Gastroesophageal sphincter (tissue), 4 donors: ENCODE results near the gene ZSWIM6. TPM values are rescaled to one million over a fixed set of nuclear protein-coding genes. Genes with fewer than 3 reads are reported as not detected.

ENCODE experiments used
- ATAC-seq: fragments of 150-250 bp; one replicate; pipeline ENCODE4 v1.9.1; 2016; ENCODE audit warnings: mild to moderate bottlenecking, moderate library complexity
- H3K27ac ChIP-seq, 4 donors: fragments of 200-600 bp; sonication (generic) in 3 of 4; 1 replicate in 3 of 4; 2 replicates in 1 of 4; pipeline ENCODE4 v1.5.1; 2016 to 2019
- H3K27me3 ChIP-seq: fragments of 200-600 bp; sonication (generic); one replicate; pipeline ENCODE4 v1.5.1; 2019
- H3K36me3 ChIP-seq, 2 donors: fragments of 200-600 bp; sonication (generic); one replicate each; pipeline ENCODE4 v1.5.1; 2019; ENCODE audit warnings: control low read depth in 1 of 2
- H3K4me1 ChIP-seq, 3 donors: fragments of 200-600 bp; sonication (generic); 1 replicate in 2 of 3; 2 replicates in 1 of 3; pipeline ENCODE4 v1.5.1; 2016 to 2019; ENCODE audit warnings: control low read depth in 2 of 3
- H3K4me3 ChIP-seq, 2 donors: fragments of 200-600 bp; sonication (generic); one replicate each; pipeline ENCODE4 v1.5.1; 2019; ENCODE audit warnings: mild to moderate bottlenecking in 1 of 2, moderate library complexity in 1 of 2
- H3K9me3 ChIP-seq, 3 donors: fragments of 200-600 bp; sonication (generic); one replicate each; pipeline ENCODE4 v1.5.1; 2017 to 2019; ENCODE audit warnings: control low read depth in 2 of 3
- EP300 ChIP-seq: sonication (generic); formaldehyde crosslinking; IDR thresholded peaks from one replicate; pipeline ENCODE4 v1.6.1; 2017; ENCODE audit warnings: antibody characterized with exemption, mild to moderate bottlenecking
- POLR2A ChIP-seq, 2 donors: fragments of 450-650 bp; IDR thresholded peaks; one replicate each; pipeline ENCODE4 v1.6.1; 2017; ENCODE audit warnings: antibody characterized with exemption in 2 of 2, mild to moderate bottlenecking in 2 of 2, moderate library complexity in 1 of 2
- POLR2AphosphoS5 ChIP-seq: sonication (generic); formaldehyde crosslinking; IDR thresholded peaks from one replicate; pipeline ENCODE4 v1.6.1; 2017; ENCODE audit warnings: antibody characterized with exemption
- WGBS, 2 donors: methylation state at CpG; one replicate each; pipeline ENCODE4 v1.1.5; 2018; ENCODE audit warnings: low coverage in 1 of 2; 5-methylcytosine and 5-hydroxymethylcytosine counted together
- total RNA-seq, 4 donors: library from RNA; depleted of rRNA; stranded (reverse); fragments of >200 nt; gene quantifications; one replicate each; pipeline ENCODE4 v1.1.0, GENCODE V29; 2016
- TF ChIP-seq, protein P1 (sequence below), 4 experiments: fragments of 200-600 bp in 2 of 4; fragments of 450-650 bp in 2 of 4; sonication (generic) in 1 of 4; IDR thresholded peaks; one replicate each; pipeline ENCODE4 v1.5.1; 2017 to 2019; ENCODE audit warnings: antibody characterized with exemption in 4 of 4, mild to moderate bottlenecking in 2 of 4, moderate library complexity in 2 of 4

Gene ZSWIM6
- total RNA-seq, 4 donors from 2014 or later = 8.9 to 20.9 (median 12.3) TPM

DNA sequence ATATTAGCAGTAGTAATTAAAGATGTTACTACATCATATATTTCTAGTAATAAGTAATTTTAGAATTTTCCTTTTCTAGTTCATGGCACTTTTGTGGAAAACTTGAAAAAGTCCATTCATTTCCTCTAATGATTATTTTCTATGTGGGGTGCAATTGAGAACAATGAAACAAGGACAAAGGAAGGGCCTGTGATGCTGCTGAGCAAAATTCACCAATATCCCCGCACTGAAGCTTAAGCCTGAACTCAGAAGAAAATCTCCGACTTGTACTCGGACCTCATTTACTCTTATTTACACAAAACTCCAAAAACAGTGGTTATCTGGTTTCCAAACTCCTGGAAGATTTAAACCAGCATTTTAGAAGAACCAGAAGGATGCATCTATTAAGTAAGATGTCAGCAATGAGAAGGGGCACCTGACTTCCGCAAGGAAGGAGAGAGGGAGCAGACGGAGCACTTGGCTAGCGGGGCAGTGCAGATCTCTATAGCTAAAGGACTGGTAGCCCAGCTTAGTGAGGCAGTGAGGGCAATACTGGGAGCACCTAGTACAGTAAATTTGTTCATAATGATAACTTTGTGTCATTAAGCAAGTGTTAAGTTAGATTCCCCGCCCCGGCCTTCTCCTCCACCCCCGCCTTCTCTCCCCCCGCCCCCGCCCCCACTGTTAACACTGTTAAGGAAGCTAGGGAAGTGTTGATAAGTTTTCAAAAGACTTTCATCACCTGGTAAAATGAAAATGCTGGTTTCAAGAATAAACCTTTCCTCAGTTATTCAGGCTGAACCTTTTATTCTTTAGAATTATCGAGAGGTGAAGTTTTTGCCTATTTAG lies 123.3 kb downstream of the ZSWIM6 start:
- peaks cover 6 to 35% (median 6%) of the 10 kb centered on the region in 3 donors for H3K4me1 ChIP-seq

DNA sequence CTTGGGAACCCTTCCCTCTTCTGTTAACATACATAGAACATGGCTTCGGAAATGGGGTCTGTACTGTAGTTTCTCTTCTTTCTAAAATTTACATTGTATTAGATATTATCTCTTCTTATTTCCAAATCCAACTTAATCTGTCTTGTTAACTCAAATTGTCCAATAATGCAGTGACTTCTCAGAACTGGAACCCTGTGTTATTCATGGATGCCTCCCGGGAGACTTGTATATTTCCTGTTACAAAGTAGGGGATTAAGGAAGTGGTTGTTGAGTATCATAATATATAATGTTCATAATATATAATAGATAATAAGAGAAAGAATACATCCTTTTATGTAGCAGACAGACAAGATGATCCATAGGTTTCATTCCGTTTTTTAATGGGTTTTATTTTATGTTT lies 128.4 kb downstream of the ZSWIM6 start:
- no peak for TF ChIP-seq POLR2AphosphoS5
- no peak for TF ChIP-seq POLR2A (IDR thresholded peaks at IDR 0.05)
- no peak for TF ChIP-seq EP300
- TF ChIP-seq, protein P1, sequence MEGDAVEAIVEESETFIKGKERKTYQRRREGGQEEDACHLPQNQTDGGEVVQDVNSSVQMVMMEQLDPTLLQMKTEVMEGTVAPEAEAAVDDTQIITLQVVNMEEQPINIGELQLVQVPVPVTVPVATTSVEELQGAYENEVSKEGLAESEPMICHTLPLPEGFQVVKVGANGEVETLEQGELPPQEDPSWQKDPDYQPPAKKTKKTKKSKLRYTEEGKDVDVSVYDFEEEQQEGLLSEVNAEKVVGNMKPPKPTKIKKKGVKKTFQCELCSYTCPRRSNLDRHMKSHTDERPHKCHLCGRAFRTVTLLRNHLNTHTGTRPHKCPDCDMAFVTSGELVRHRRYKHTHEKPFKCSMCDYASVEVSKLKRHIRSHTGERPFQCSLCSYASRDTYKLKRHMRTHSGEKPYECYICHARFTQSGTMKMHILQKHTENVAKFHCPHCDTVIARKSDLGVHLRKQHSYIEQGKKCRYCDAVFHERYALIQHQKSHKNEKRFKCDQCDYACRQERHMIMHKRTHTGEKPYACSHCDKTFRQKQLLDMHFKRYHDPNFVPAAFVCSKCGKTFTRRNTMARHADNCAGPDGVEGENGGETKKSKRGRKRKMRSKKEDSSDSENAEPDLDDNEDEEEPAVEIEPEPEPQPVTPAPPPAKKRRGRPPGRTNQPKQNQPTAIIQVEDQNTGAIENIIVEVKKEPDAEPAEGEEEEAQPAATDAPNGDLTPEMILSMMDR (IDR thresholded peaks at IDR 0.05) = no peak
- Histone ChIP-seq H3K27me3 (no peaks in the 10 kb centered on the region), H3K36me3 (no peaks in the 10 kb centered on the region), H3K4me3 (no peak overlapping the region), H3K9me3 (no peaks in the 10 kb centered on the region), H3K4me1 (peaks cover 2 to 57% (median 6%) of the 10 kb centered on the region in 3 donors), H3K27ac (no peak overlapping the region)
- ATAC-seq = no peak
- WGBS, 2 donors = 82 to 90% methylated on average over 3 of the region's 3 CpGs

More for the DNA sequence above, 123.3 kb downstream of the ZSWIM6 start:
- H3K27me3 ChIP-seq = no peaks in the 10 kb centered on the region
- H3K4me3 ChIP-seq = no peak overlapping the region
- TF ChIP-seq EP300 = no peak
- TF ChIP-seq, protein P1 (IDR thresholded peaks at IDR 0.05) = no peak
- no peak for TF ChIP-seq POLR2AphosphoS5
- TF ChIP-seq POLR2A (IDR thresholded peaks at IDR 0.05) = no peak
- H3K27ac ChIP-seq = no peak overlapping the region
- 79 to 82% methylated on average over 6 to 7 of the region's 12 CpGs for WGBS, 2 donors
- no peaks in the 10 kb centered on the region for H3K9me3 ChIP-seq
- no peak for ATAC-seq
- H3K36me3 ChIP-seq = no peaks in the 10 kb centered on the region

DNA sequence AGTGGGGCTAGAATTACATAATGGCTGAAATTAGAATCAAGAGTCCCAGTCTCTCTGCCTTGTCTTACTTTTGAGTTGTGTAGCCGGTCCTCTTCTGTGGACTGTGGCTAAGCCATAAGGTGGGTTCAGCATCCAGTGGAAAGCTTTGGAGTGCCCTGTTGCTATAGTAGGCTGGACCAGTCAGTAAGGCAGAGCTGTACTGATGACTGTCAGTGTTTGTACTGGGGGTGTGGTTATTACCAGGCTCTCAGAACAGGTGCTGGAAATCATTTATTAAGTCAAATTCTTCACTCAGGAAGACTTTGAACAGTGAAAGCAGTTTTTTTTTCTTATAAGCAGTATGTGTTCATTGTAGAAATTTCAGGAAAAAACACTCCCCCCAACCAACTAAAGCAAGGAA lies 129.4 kb downstream of the ZSWIM6 start:
- TF ChIP-seq, protein P1 (IDR thresholded peaks at IDR 0.05) = no peak
- TF ChIP-seq POLR2AphosphoS5 (no peak), POLR2A (IDR thresholded peaks at IDR 0.05) (no peak), EP300 (no peak)
- Histone ChIP-seq H3K36me3 (no peaks in the 10 kb centered on the region), H3K4me3 (no peak overlapping the region), H3K4me1 (peaks cover 2 to 59% (median 6%) of the 10 kb centered on the region in 3 donors), H3K9me3 (no peaks in the 10 kb centered on the region), H3K27me3 (no peaks in the 10 kb centered on the region), H3K27ac (no peak overlapping the region)
- 83% methylated on average over 1 of the region's 1 CpG; no CpG with 5 or more reads in 1 of the 2 donors for WGBS, 2 donors
- ATAC-seq = no peak

DNA sequence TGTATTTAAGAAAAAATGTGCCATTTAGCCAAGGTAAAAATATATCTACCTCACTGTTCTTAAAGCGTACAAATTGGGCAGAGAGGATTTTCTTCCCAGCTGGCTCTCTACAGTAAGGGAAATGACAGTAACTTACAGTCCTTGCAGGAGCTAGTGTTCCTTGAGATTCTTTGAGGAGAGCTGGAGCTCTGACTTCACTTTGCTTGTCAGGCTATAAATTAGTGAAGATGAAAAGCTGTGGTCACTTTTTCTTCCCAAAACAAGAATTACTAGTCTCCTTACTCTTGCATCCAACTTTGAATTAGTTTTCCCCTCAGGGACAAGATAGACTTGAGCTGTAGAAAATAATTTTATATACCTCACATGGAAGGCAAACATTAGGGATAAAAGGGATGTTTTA lies 129.9 kb downstream of the ZSWIM6 start:
- no peak for TF ChIP-seq POLR2AphosphoS5
- TF ChIP-seq POLR2A (IDR thresholded peaks at IDR 0.05) = no peak
- TF ChIP-seq, protein P1 (IDR thresholded peaks at IDR 0.05) = no peak
- TF ChIP-seq EP300 = no peak
- no peak for ATAC-seq
- Histone ChIP-seq H3K9me3 (no peaks in the 10 kb centered on the region), H3K27ac (no peak overlapping the region), H3K36me3 (no peaks in the 10 kb centered on the region), H3K27me3 (no peaks in the 10 kb centered on the region), H3K4me3 (no peak overlapping the region), H3K4me1 (peaks cover 2 to 63% (median 6%) of the 10 kb centered on the region in 3 donors)
- WGBS, 2 donors = 45 to 80% methylated on average over 1 of the region's 1 CpG

DNA sequence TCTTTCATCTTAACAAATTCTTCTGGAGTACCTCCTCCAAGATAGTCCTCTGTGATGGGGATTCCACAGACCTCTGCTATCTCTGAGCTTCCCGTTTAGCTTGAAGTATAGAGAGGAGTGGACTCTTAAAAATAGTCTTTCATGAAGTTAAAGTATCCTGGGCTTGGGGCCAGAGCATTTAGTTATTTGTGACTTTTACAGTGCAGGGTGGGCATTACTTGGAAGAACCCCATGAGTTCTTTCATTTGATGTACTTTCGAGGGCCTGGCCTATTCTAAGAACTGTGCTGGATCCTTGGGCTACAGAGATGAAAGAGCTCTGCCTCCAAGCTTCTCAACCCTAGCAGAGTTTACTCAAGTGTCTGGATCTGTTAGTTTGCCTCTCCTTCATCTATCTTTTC lies 131.5 kb downstream of the ZSWIM6 start:
- WGBS, 2 donors = 50 to 58% methylated on average over 2 of the region's 2 CpGs
- no peak overlapping the region for H3K4me3 ChIP-seq
- no peaks in the 10 kb centered on the region for H3K36me3 ChIP-seq
- no peak overlapping the region for H3K27ac ChIP-seq
- no peak for ATAC-seq
- H3K9me3 ChIP-seq = no peaks in the 10 kb centered on the region
- H3K27me3 ChIP-seq = no peaks in the 10 kb centered on the region
- peaks cover 2 to 79% (median 12%) of the 10 kb centered on the region in 3 donors for H3K4me1 ChIP-seq
- TF ChIP-seq POLR2AphosphoS5 (no peak), POLR2A (IDR thresholded peaks at IDR 0.05) (no peak), EP300 (no peak)
- TF ChIP-seq, protein P1 (IDR thresholded peaks at IDR 0.05) = no peak
